ENCODE results near the gene PXN.

DNA sequence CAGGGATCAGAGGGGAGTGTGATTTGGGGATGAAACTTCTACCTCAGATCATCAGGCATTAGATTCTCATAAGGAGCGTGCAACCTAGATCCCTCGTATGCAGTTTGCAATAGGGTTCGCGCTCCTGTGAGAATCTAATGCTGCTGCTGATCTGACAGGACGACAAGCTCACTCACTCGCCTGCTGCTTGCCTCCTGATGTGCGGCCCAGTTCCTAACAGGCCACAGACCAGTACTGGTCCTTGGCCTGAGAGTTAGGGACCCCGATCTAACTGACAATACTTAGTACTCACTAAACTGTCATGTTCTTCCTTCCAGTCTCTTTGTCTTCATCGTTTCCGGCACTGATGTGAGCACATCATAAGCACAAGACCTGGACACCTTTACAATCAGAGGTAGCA, 59.3 kb downstream of the PXN start:
- TF ChIP-seq POLR2A (IDR thresholded peaks at IDR 0.05), result no peak
- TF ChIP-seq, protein P1, sequence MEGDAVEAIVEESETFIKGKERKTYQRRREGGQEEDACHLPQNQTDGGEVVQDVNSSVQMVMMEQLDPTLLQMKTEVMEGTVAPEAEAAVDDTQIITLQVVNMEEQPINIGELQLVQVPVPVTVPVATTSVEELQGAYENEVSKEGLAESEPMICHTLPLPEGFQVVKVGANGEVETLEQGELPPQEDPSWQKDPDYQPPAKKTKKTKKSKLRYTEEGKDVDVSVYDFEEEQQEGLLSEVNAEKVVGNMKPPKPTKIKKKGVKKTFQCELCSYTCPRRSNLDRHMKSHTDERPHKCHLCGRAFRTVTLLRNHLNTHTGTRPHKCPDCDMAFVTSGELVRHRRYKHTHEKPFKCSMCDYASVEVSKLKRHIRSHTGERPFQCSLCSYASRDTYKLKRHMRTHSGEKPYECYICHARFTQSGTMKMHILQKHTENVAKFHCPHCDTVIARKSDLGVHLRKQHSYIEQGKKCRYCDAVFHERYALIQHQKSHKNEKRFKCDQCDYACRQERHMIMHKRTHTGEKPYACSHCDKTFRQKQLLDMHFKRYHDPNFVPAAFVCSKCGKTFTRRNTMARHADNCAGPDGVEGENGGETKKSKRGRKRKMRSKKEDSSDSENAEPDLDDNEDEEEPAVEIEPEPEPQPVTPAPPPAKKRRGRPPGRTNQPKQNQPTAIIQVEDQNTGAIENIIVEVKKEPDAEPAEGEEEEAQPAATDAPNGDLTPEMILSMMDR (IDR thresholded peaks at IDR 0.05), result no peak
